Measurements from ENCODE around the gene SLC43A2. TPM values are rescaled to one million over a fixed set of nuclear protein-coding genes. Genes with fewer than 3 reads are reported as not detected.

SLC43A2 gene
- total RNA-seq, 1 experiment from 2014 or later, result 6.8 TPM

- H3K27me3 ChIP-seq (ENCODE audit: insufficient read depth, low read depth), result no peaks in the 10 kb centered on the region
- ChIA-PET CTCF (interaction anchor here (0.9 kb wide), 1 partner anchor 58 kb away, joined by 3 read pairs; no protein-coding TSS in a partner anchor), POLR2A (ENCODE audit: unreplicated experiment) (interaction anchor here (0.5 to 0.8 kb wide), 5 partner anchors 12 to 813 kb away, joined by 3 to 7 read pairs (median 4); partner anchors contain the start of gene RILP)
- peaks cover 24% of the 10 kb centered on the region for H3K4me1 ChIP-seq (replicated peaks; ENCODE audit: insufficient read depth)
- DNase-seq, result no peak
- peak overlapping the region; percentile 19; the same call in 1 of the 2 replicates for H3K4me3 ChIP-seq
- H3K9me3 ChIP-seq (ENCODE audit: insufficient read depth, low read depth), result no peaks in the 10 kb centered on the region
- TF ChIP-seq EZH2 (IDR thresholded peaks at IDR 0.05; ENCODE audit: low read depth) (no peak), CTCF (conservative IDR thresholded peaks at IDR 0.05) (no peak)
- no peaks in the 10 kb centered on the region for H3K9me2 ChIP-seq (ENCODE audit: insufficient read depth)
- no peak overlapping the region for H2AFZ ChIP-seq
- no peaks in the 10 kb centered on the region for H3K36me3 ChIP-seq (ENCODE audit: low read depth)
- 0 out of 2 replicates have a peak, but pooled peaks cover 4% of the 10 kb centered on the region for H4K20me1 ChIP-seq (ENCODE audit: insufficient read depth)
- no peaks in the 10 kb centered on the region for H3K79me2 ChIP-seq (ENCODE audit: low read depth)
- H3F3A ChIP-seq (ENCODE audit: insufficient read depth, low read depth), result peaks cover 30% of the 10 kb centered on the region
- BruUV-seq (replicated peaks), result no TSS peak
- intact Hi-C loops (cut with micrococcal nuclease; ENCODE audit: unreplicated experiment), result loop anchor here (1.0 kb wide), 2 partner anchors 14 to 26 kb away; no protein-coding TSS in a partner anchor
- H3K4me2 ChIP-seq, result peak overlapping the region; percentile 74
- H3K27ac ChIP-seq, result peak overlapping the region; percentile 30; the same call in 1 of the 2 replicates
Observed at GRCh38 chr17:1590747-1591473, 37.7 kb downstream of the SLC43A2 start.

- peak overlapping the region; percentile 74 for H3K4me2 ChIP-seq
- H2AFZ ChIP-seq, result no peak overlapping the region
- intact Hi-C loops (cut with micrococcal nuclease; ENCODE audit: unreplicated experiment), result loop anchor here (1.0 kb wide), 2 partner anchors 13 to 27 kb away; no protein-coding TSS in a partner anchor
- no peaks in the 10 kb centered on the region for H3K27me3 ChIP-seq (ENCODE audit: insufficient read depth, low read depth)
- BruUV-seq (replicated peaks), result no TSS peak
- H4K20me1 ChIP-seq (ENCODE audit: insufficient read depth), result 0 out of 2 replicates have a peak, but pooled peaks cover 4% of the 10 kb centered on the region
- no peaks in the 10 kb centered on the region for H3K9me3 ChIP-seq (ENCODE audit: insufficient read depth, low read depth)
- ChIA-PET POLR2A (ENCODE audit: unreplicated experiment) (interaction anchor here (0.5 to 0.8 kb wide), 6 partner anchors 11 to 814 kb away, joined by 3 to 7 read pairs (median 4); partner anchors contain the start of gene RILP), CTCF (interaction anchor here (0.5 to 0.9 kb wide), 3 partner anchors 16 to 167 kb away, joined by 3 read pairs; no protein-coding TSS in a partner anchor)
- peak overlapping the region; percentile 30 for H3K27ac ChIP-seq
- no peaks in the 10 kb centered on the region for H3K36me3 ChIP-seq (ENCODE audit: low read depth)
- peak overlapping the region; percentile 19; the same call in 1 of the 2 replicates for H3K4me3 ChIP-seq
- peaks cover 30% of the 10 kb centered on the region for H3F3A ChIP-seq (ENCODE audit: insufficient read depth, low read depth)
- no peaks in the 10 kb centered on the region for H3K79me2 ChIP-seq (ENCODE audit: low read depth)
- DNase-seq, result peak; percentile 84 to 95
- no peak for TF ChIP-seq CTCF (conservative IDR thresholded peaks at IDR 0.05)
- no peak for TF ChIP-seq EZH2 (IDR thresholded peaks at IDR 0.05; ENCODE audit: low read depth)
- H3K9me2 ChIP-seq (ENCODE audit: insufficient read depth), result no peaks in the 10 kb centered on the region
- peaks cover 24% of the 10 kb centered on the region for H3K4me1 ChIP-seq (replicated peaks; ENCODE audit: insufficient read depth)
Observed at GRCh38 chr17:1590029-1590746, 38.4 kb downstream of the SLC43A2 start.

GRCh38 chr17:1588821-1589585, 39.6 kb downstream of the SLC43A2 start:
- DNase-seq, result no peak
- Histone ChIP-seq H2AFZ (no peak overlapping the region), H3K36me3 (ENCODE audit: low read depth) (no peaks in the 10 kb centered on the region), H3K4me2 (peak overlapping the region; percentile 74), H3K27me3 (ENCODE audit: insufficient read depth, low read depth) (no peaks in the 10 kb centered on the region), H3K4me1 (replicated peaks; ENCODE audit: insufficient read depth) (peaks cover 24% of the 10 kb centered on the region), H3K9me3 (ENCODE audit: insufficient read depth, low read depth) (no peaks in the 10 kb centered on the region), H4K20me1 (ENCODE audit: insufficient read depth) (0 out of 2 replicates have a peak, but pooled peaks cover 4% of the 10 kb centered on the region), H3F3A (ENCODE audit: insufficient read depth, low read depth) (peaks cover 30% of the 10 kb centered on the region), H3K4me3 (no peak overlapping the region), H3K9me2 (ENCODE audit: insufficient read depth) (no peaks in the 10 kb centered on the region), H3K79me2 (ENCODE audit: low read depth) (no peaks in the 10 kb centered on the region), H3K27ac (no peak overlapping the region)
- CTCF ChIA-PET, result interaction anchor here (0.7 kb wide), 1 partner anchor 37 kb away, joined by 3 read pairs; no protein-coding TSS in a partner anchor
- POLR2A ChIA-PET (ENCODE audit: unreplicated experiment), result no interaction called here
- TF ChIP-seq EZH2 (IDR thresholded peaks at IDR 0.05; ENCODE audit: low read depth), result no peak
- TF ChIP-seq CTCF (conservative IDR thresholded peaks at IDR 0.05), result no peak
- intact Hi-C loops (cut with micrococcal nuclease; ENCODE audit: unreplicated experiment), result no loop called here
- no TSS peak for BruUV-seq (replicated peaks)

Data from PC-9 (cell line).